ENCODE results near the gene EMC9. TPM values are rescaled to one million over a fixed set of nuclear protein-coding genes. Genes with fewer than 3 reads are reported as not detected.

The EMC9 gene
- polyA plus RNA-seq, 3 donors = 6.4 to 9.4 (median 8.5) TPM

- Histone ChIP-seq H2AFZ (ENCODE audit: insufficient read depth, low read depth, low read length, poor library complexity, severe bottlenecking) (no peak overlapping the region), H3K4me2 (replicated peaks; ENCODE audit: extremely low read depth, low read length, poor library complexity, severe bottlenecking) (no peak overlapping the region), H3K9ac (ENCODE audit: insufficient read depth, low read length, poor library complexity, severe bottlenecking) (no peak overlapping the region), H3K4me1 (ENCODE audit: control insufficient read depth in 1 of 2, insufficient read depth in 2 of 2, low read length in 2 of 2) (peaks cover 55 to 67% of the 10 kb centered on the region in 2 donors), H3K27ac (ENCODE audit: low read depth in 1 of 2, low read length in 2 of 2) (no peak overlapping the region), H3K36me3 (replicated peaks in 1 of 2; ENCODE audit: control insufficient read depth in 1 of 2, insufficient read depth in 2 of 2, low read length in 2 of 2) (peaks cover 22 to 42% of the 10 kb centered on the region in 2 donors), H3K27me3 (ENCODE audit: control insufficient read depth in 2 of 2, insufficient read depth in 2 of 2, low read length in 2 of 2) (no peaks in the 10 kb centered on the region), H3K79me2 (ENCODE audit: insufficient read depth, low read length) (peaks cover 34% of the 10 kb centered on the region), H3K4me3 (replicated peaks in 1 of 3; ENCODE audit: low read depth in 2 of 3, low read length in 3 of 3) (no peak overlapping the region), H4K20me1 (ENCODE audit: insufficient read depth, low read length) (peaks cover 20% of the 10 kb centered on the region), H3K9me3 (replicated peaks in 1 of 2; ENCODE audit: control insufficient read depth in 1 of 2, insufficient read depth in 1 of 2, low read length in 2 of 2) (no peaks in the 10 kb centered on the region)
- TF ChIP-seq CTCF (IDR thresholded peaks at IDR 0.05) = no peak
- Mint-ChIP-seq H3K36me3 (peaks cover 29 to 44% of the 10 kb centered on the region in 2 donors), H3K27ac (peak overlapping the region in 2 of 7 donors; percentile 13 to 54), H3K4me3 (no peak overlapping the region), H3K27me3 (ENCODE audit: low read depth in 3 of 3) (peaks cover 0 to 2% (median 1%) of the 10 kb centered on the region in 3 donors), H3K4me1 (peaks cover 57% of the 10 kb centered on the region), H3K9me3 (peaks cover 0 to 3% (median 0%) of the 10 kb centered on the region in 7 donors)
- intact Hi-C loops (cut with micrococcal nuclease) = no loop called here
- DNase-seq = no peak
- WGBS (ENCODE audit: insufficient coverage) = 99% methylated on average over 8 of the region's 8 CpGs
Measured at GRCh38 chr14:24096545-24097181, 44.7 kb downstream of the EMC9 start.

GRCh38 chr14:24095271-24096068 is 45.9 kb downstream of the EMC9 start:
- peaks cover 62% of the 10 kb centered on the region for H3K4me1 Mint-ChIP-seq
- peak in 2 of 3 donors; percentile 35 to 48 for DNase-seq
- H3K9me3 ChIP-seq (replicated peaks in 1 of 2; ENCODE audit: control insufficient read depth in 1 of 2, insufficient read depth in 1 of 2, low read length in 2 of 2) = no peaks in the 10 kb centered on the region
- peaks cover 0 to 2% (median 1%) of the 10 kb centered on the region in 3 donors for H3K27me3 Mint-ChIP-seq (ENCODE audit: low read depth in 3 of 3)
- H3K27ac ChIP-seq (ENCODE audit: low read depth in 1 of 2, low read length in 2 of 2) = peak overlapping the region; percentile 68 to 92
- H4K20me1 ChIP-seq (ENCODE audit: insufficient read depth, low read length) = peaks cover 20% of the 10 kb centered on the region
- H3K4me2 ChIP-seq (replicated peaks; ENCODE audit: extremely low read depth, low read length, poor library complexity, severe bottlenecking) = peak overlapping the region; percentile 98
- peaks cover 0 to 3% (median 0%) of the 10 kb centered on the region in 7 donors for H3K9me3 Mint-ChIP-seq
- WGBS (ENCODE audit: insufficient coverage) = 41% methylated on average over 7 of the region's 12 CpGs
- H3K27ac Mint-ChIP-seq = peak overlapping the region; percentile 76 to 95 (median 93)
- H3K36me3 ChIP-seq (replicated peaks in 1 of 2; ENCODE audit: control insufficient read depth in 1 of 2, insufficient read depth in 2 of 2, low read length in 2 of 2) = peaks cover 12 to 30% of the 10 kb centered on the region in 2 donors
- H3K4me3 ChIP-seq (replicated peaks in 1 of 3; ENCODE audit: low read depth in 2 of 3, low read length in 3 of 3) = peak overlapping the region; percentile 64 to 98 (median 72)
- no peaks in the 10 kb centered on the region for H3K27me3 ChIP-seq (ENCODE audit: control insufficient read depth in 2 of 2, insufficient read depth in 2 of 2, low read length in 2 of 2)
- peak overlapping the region; percentile 96 to 97 for H3K4me3 Mint-ChIP-seq
- peak overlapping the region; percentile 89 for H2AFZ ChIP-seq (ENCODE audit: insufficient read depth, low read depth, low read length, poor library complexity, severe bottlenecking)
- H3K36me3 Mint-ChIP-seq = peaks cover 20 to 32% of the 10 kb centered on the region in 2 donors
- no peak for TF ChIP-seq CTCF (IDR thresholded peaks at IDR 0.05)
- peak overlapping the region; percentile 90 for H3K9ac ChIP-seq (ENCODE audit: insufficient read depth, low read length, poor library complexity, severe bottlenecking)
- intact Hi-C loops (cut with micrococcal nuclease) = loop anchor here in 1 of 2 donors (2.0 kb wide), 1 partner anchor 13 kb away; no protein-coding TSS in a partner anchor
- H3K79me2 ChIP-seq (ENCODE audit: insufficient read depth, low read length) = peaks cover 34% of the 10 kb centered on the region
- H3K4me1 ChIP-seq (ENCODE audit: control insufficient read depth in 1 of 2, insufficient read depth in 2 of 2, low read length in 2 of 2) = peaks cover 56 to 71% of the 10 kb centered on the region in 2 donors

All from CD14-positive monocyte (primary cell).